Vagina (tissue), 2 donors: ENCODE results near the gene PCDHAC2.

Experiments
- POLR2A ChIP-seq, 2 donors: fragments of 450-650 bp; IDR thresholded peaks; one replicate each; pipeline ENCODE4 v1.6.1; 2017; ENCODE audit warnings: antibody characterized with exemption in 2 of 2, mild to moderate bottlenecking in 2 of 2, moderate library complexity in 2 of 2
- POLR2AphosphoS5 ChIP-seq, 2 donors: sonication (generic); formaldehyde crosslinking; IDR thresholded peaks; one replicate each; pipeline ENCODE4 v1.9.0; 2017; ENCODE audit warnings: antibody characterized with exemption in 2 of 2, mild to moderate bottlenecking in 2 of 2, low read depth in 1 of 2; ENCODE audit not compliant: insufficient read depth in 1 of 2

DNA sequence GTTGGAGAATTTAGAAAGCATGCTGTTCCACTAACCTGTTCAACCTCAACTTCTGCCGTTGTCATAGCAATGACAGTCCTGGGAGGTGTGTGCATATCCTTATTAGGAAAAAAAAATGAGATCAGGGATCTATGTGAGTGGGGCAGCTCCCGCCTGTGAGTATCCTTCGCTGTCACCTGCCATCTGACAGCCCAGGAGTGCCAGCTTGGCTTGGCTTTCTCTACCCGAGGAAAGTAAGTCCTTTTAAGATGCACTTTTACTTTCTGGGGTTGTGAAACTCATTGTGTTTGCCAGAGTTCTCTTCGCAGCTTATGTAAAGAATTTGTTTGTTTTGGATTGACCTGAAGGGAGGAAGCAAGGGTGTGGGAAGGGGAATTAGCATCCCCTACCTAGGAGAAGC, 21.8 kb downstream of the PCDHAC2 start:
- no peak for TF ChIP-seq POLR2AphosphoS5 (IDR thresholded peaks at IDR 0.05; ENCODE audit: insufficient read depth in 1 of 2, low read depth in 1 of 2)
- no peak for TF ChIP-seq POLR2A (IDR thresholded peaks at IDR 0.05)
